Liver (tissue), 9 donors: Measurements from ENCODE around the gene STK39. TPM values are rescaled to one million over a fixed set of nuclear protein-coding genes. Genes with fewer than 3 reads are reported as not detected.

Source experiments
- DNase-seq: peaks from one replicate; pipeline ENCODE4 v3.0.0-alpha.2; 2017; ENCODE audit warnings: low spot score
- H3K27ac ChIP-seq, 2 donors: one replicate each; pipeline ENCODE4 v1.7.0; 2013; ENCODE audit warnings: inconsistent platforms in 2 of 2, low read length in 2 of 2, control low read depth in 1 of 2, low read depth in 1 of 2, mild to moderate bottlenecking in 1 of 2
- H3K27me3 ChIP-seq, 4 donors: one replicate each; pipeline versions ENCODE4 v1.6.1 to v1.7.0; 2013; ENCODE audit warnings: low read length in 3 of 4, inconsistent platforms in 1 of 4, mild to moderate bottlenecking in 1 of 4, moderate library complexity in 1 of 4; ENCODE audit not compliant: control insufficient read depth in 4 of 4, insufficient read depth in 4 of 4
- H3K36me3 ChIP-seq, 4 donors: one replicate each; pipeline versions ENCODE4 v1.6.1 to v1.7.0; 2013; ENCODE audit warnings: low read length in 3 of 4, mild to moderate bottlenecking in 3 of 4, low read depth in 1 of 4, moderate library complexity in 1 of 4; ENCODE audit not compliant: control insufficient read depth in 4 of 4, insufficient read depth in 3 of 4
- H3K4me1 ChIP-seq, 4 donors: one replicate each; pipeline versions ENCODE4 v1.6.1 to v1.7.0; 2013; ENCODE audit warnings: low read length in 3 of 4, mild to moderate bottlenecking in 3 of 4, moderate library complexity in 1 of 4; ENCODE audit not compliant: control insufficient read depth in 4 of 4, insufficient read depth in 4 of 4
- H3K4me3 ChIP-seq, 3 donors: one replicate each; pipeline versions ENCODE4 v1.6.1 to v1.7.0; 2013; ENCODE audit warnings: low read length in 3 of 3, control low read depth in 1 of 3, low read depth in 1 of 3, mild to moderate bottlenecking in 1 of 3
- H3K9ac ChIP-seq, 2 donors: one replicate each; pipeline ENCODE4 v1.7.0; 2013; ENCODE audit warnings: low read length in 2 of 2, mild to moderate bottlenecking in 2 of 2, moderate library complexity in 2 of 2, control low read depth in 1 of 2, low read depth in 1 of 2
- H3K9me3 ChIP-seq, 4 donors: one replicate each; pipeline versions ENCODE4 v1.6.1 to v1.7.0; 2013; ENCODE audit warnings: low read length in 3 of 4; ENCODE audit not compliant: control insufficient read depth in 4 of 4
- ATF3 ChIP-seq: IDR thresholded peaks from 2 replicates; pipeline ENCODE4 v1.6.1; 2016; ENCODE audit warnings: antibody characterized with exemption
- CTCF ChIP-seq: fragments of 150-350 bp; IDR thresholded peaks from 2 replicates; pipeline ENCODE4 v1.5.1; 2017; ENCODE audit warnings: improper control_type of control experiment, low read depth, low read length; ENCODE audit not compliant: missing input control
- EGR1 ChIP-seq, 2 donors: IDR thresholded peaks; 2 replicates each; pipeline ENCODE4 v1.6.1; 2016 to 2018; ENCODE audit warnings: antibody characterized with exemption in 2 of 2, low read depth in 2 of 2
- FOXA1 ChIP-seq: IDR thresholded peaks from 2 replicates; pipeline ENCODE4 v1.6.1; 2016; ENCODE audit warnings: antibody characterized with exemption
- FOXA2 ChIP-seq: IDR thresholded peaks from 2 replicates; pipeline ENCODE4 v1.6.1; 2016; ENCODE audit warnings: antibody characterized with exemption
- GABPA ChIP-seq, 2 donors: IDR thresholded peaks in 1 of 2; conservative IDR thresholded peaks in 1 of 2; 2 replicates each; pipeline ENCODE4 v1.6.1; 2016; ENCODE audit warnings: antibody characterized with exemption in 2 of 2, mild to moderate bottlenecking in 1 of 2, moderate library complexity in 1 of 2
- HNF4A ChIP-seq, 2 donors: conservative IDR thresholded peaks; 2 replicates each; pipeline ENCODE4 v1.6.1; 2016; ENCODE audit warnings: antibody characterized with exemption in 2 of 2, mild to moderate bottlenecking in 2 of 2
- HNF4G ChIP-seq: IDR thresholded peaks from 2 replicates; pipeline ENCODE4 v1.6.1; 2016; ENCODE audit warnings: antibody characterized with exemption
- JUND ChIP-seq, 2 donors: IDR thresholded peaks; 2 replicates each; pipeline ENCODE4 v1.6.1; 2016; ENCODE audit warnings: antibody characterized with exemption in 2 of 2
- MAX ChIP-seq: IDR thresholded peaks from 2 replicates; pipeline ENCODE4 v1.6.1; 2016; ENCODE audit warnings: antibody characterized with exemption
- NR2F2 ChIP-seq: IDR thresholded peaks from 2 replicates; pipeline ENCODE4 v1.6.1; 2016; ENCODE audit warnings: antibody characterized with exemption
- RAD21 ChIP-seq, 2 donors: IDR thresholded peaks; 2 replicates each; pipeline ENCODE4 v1.6.1; 2016; ENCODE audit warnings: antibody characterized with exemption in 2 of 2, mild to moderate bottlenecking in 2 of 2
- REST ChIP-seq: IDR thresholded peaks from 2 replicates; pipeline ENCODE4 v1.6.1; 2016; ENCODE audit warnings: antibody characterized with exemption, mild to moderate bottlenecking
- RXRA ChIP-seq, 2 donors: IDR thresholded peaks; 2 replicates each; pipeline ENCODE4 v1.6.1; 2017 to 2018; ENCODE audit warnings: antibody characterized with exemption in 2 of 2, mild to moderate bottlenecking in 1 of 2
- SP1 ChIP-seq: IDR thresholded peaks from 2 replicates; pipeline ENCODE4 v1.6.1; 2018; ENCODE audit warnings: antibody characterized with exemption, mild to moderate bottlenecking
- TAF1 ChIP-seq: conservative IDR thresholded peaks from 2 replicates; pipeline ENCODE4 v1.6.1; 2016; ENCODE audit warnings: antibody characterized with exemption, mild to moderate bottlenecking
- YY1 ChIP-seq: IDR thresholded peaks from 2 replicates; pipeline ENCODE4 v1.6.1; 2016; ENCODE audit warnings: antibody characterized with exemption, mild to moderate bottlenecking
- ZBTB33 ChIP-seq: IDR thresholded peaks from 2 replicates; pipeline ENCODE4 v1.6.1; 2016; ENCODE audit warnings: antibody characterized with exemption
- WGBS: extraction: QIAGEN DNeasy Blood & Tissue Kit; methylation state at CpG from one replicate; pipeline ENCODE4 v1.1.7; 2013; 5-methylcytosine and 5-hydroxymethylcytosine counted together
- polyA plus RNA-seq, 2 donors: library from polyadenylated mRNA; stranded (reverse) in 1 of 2; unstranded in 1 of 2; fragments of 200-250 nt in 1 of 2; fragments of >200 nt in 1 of 2; fragmentation: Nextera tagmentation in 1 of 2; extraction: Ambion mirVana in 1 of 2; gene quantifications; one replicate each; pipeline versions ENCODE4 v1.2.1 to v1.2.3, GENCODE V29; 2013 to 2015
- total RNA-seq, 2 donors: library from RNA; depleted of rRNA; stranded (reverse); fragments of >200 nt; gene quantifications; one replicate each; pipeline ENCODE4 v1.2.3, GENCODE V29; 2014
- donor health status: healthy.
- donor health status: healthy.
- donor health status: healthy.
- donor health status: healthy.
- donor health status: healthy.

Gene STK39
- total and polyA plus RNA-seq, 4 donors = 0.29 to 1.8 (median 0.73) TPM

- no peak overlapping the region for H3K27ac ChIP-seq
- TF ChIP-seq GABPA (IDR thresholded peaks at IDR 0.05 in 1 of 2, conservative IDR thresholded peaks at IDR 0.05 in 1 of 2) (no peak), NR2F2 (no peak), ATF3 (no peak), JUND (IDR thresholded peaks at IDR 0.05) (no peak), FOXA1 (no peak), CTCF (no peak), MAX (no peak), TAF1 (no peak), REST (no peak), SP1 (no peak), EGR1 (IDR thresholded peaks at IDR 0.05; ENCODE audit: low read depth in 2 of 2) (no peak), FOXA2 (no peak), ZBTB33 (no peak), RAD21 (IDR thresholded peaks at IDR 0.05) (no peak), YY1 (no peak), HNF4G (no peak), HNF4A (conservative IDR thresholded peaks at IDR 0.05) (no peak), RXRA (IDR thresholded peaks at IDR 0.05) (no peak)
- H3K9ac ChIP-seq = no peak overlapping the region
- no peaks in the 10 kb centered on the region for H3K9me3 ChIP-seq
- no peaks in the 10 kb centered on the region for H3K36me3 ChIP-seq
- H3K4me3 ChIP-seq = no peak overlapping the region
- 86% methylated on average over 4 of the region's 4 CpGs for WGBS
- H3K4me1 ChIP-seq = no peaks in the 10 kb centered on the region
- DNase-seq = no peak
- no peaks in the 10 kb centered on the region for H3K27me3 ChIP-seq
Measured at GRCh38 chr2:168052773-168053172, 194.6 kb downstream of the STK39 start.

GRCh38 chr2:168050377-168050776, 197.0 kb downstream of the STK39 start:
- no peak overlapping the region for H3K9ac ChIP-seq
- H3K9me3 ChIP-seq = no peaks in the 10 kb centered on the region
- 83% methylated on average over 2 of the region's 2 CpGs for WGBS
- no peaks in the 10 kb centered on the region for H3K27me3 ChIP-seq
- H3K4me1 ChIP-seq = no peaks in the 10 kb centered on the region
- H3K27ac ChIP-seq = no peak overlapping the region
- no peak overlapping the region for H3K4me3 ChIP-seq
- no peaks in the 10 kb centered on the region for H3K36me3 ChIP-seq
- DNase-seq = no peak
- TF ChIP-seq JUND (IDR thresholded peaks at IDR 0.05) = no peak
- TF ChIP-seq ATF3 = no peak
- no peak for TF ChIP-seq GABPA (IDR thresholded peaks at IDR 0.05 in 1 of 2, conservative IDR thresholded peaks at IDR 0.05 in 1 of 2)
- no peak for TF ChIP-seq HNF4A (conservative IDR thresholded peaks at IDR 0.05)
- no peak for TF ChIP-seq YY1
- no peak for TF ChIP-seq MAX
- no peak for TF ChIP-seq FOXA1
- no peak for TF ChIP-seq EGR1 (IDR thresholded peaks at IDR 0.05; ENCODE audit: low read depth in 2 of 2)
- TF ChIP-seq REST = no peak
- TF ChIP-seq TAF1 = no peak
- no peak for TF ChIP-seq RAD21 (IDR thresholded peaks at IDR 0.05)
